HG03354 (cell line): ENCODE measurements around the gene SLC25A30.
A peak's percentile ranks its signal among the peaks of the same experiment; 100 is the strongest.

Source experiments
- ATAC-seq: cut with Tn5 transposase; IDR thresholded peaks from one replicate; pipeline ENCODE4 v1.9.1; 2021; ENCODE audit warnings: mild to moderate bottlenecking; ENCODE audit not compliant: unreplicated experiment, poor library complexity, severe bottlenecking

SLC25A30 gene, protein sequence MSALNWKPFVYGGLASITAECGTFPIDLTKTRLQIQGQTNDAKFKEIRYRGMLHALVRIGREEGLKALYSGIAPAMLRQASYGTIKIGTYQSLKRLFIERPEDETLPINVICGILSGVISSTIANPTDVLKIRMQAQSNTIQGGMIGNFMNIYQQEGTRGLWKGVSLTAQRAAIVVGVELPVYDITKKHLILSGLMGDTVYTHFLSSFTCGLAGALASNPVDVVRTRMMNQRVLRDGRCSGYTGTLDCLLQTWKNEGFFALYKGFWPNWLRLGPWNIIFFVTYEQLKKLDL

DNA sequence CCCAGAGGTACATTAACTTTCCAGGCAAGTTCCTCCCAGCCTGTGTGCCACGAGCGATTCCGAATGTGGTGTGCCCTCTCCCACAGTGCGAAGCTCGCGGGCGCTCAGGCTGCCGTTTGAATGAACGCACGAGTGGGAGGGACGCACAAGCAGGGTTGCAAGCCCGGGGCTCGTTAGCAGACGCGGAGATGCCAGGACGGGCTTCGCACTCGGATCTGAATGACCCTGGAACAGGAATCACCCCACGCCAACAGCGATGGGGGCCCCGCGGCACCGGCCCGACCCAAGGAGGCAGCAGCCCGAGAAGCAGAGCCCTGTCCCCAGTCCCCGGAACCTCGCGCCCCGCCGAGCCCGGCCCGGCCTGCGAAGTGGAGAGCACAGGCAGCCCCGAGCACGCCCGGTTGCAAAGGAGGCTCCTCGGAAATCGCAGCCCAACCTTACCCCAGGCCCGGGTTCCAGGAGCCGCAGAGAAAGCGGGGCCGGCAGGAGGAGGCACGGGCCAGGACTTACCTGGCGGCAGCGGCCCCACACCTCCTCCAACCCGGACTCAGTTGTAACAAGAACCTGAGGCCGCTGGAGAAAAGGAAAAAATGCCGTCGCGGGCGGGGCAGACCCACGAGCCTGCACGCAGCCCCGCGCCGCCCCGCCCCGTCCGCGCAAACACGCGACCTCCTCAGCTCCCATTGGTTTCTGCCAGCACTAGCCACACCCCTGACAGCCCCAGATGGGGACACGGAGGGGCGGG is at the start of gene SLC25A30:
Gene SLC25A30 (minus strand): TSS at position 584 of the 745 bp plus-strand sequence. CDS start 6,948 bp downstream, outside the sequence.
- peak; percentile 93 for ATAC-seq

DNA sequence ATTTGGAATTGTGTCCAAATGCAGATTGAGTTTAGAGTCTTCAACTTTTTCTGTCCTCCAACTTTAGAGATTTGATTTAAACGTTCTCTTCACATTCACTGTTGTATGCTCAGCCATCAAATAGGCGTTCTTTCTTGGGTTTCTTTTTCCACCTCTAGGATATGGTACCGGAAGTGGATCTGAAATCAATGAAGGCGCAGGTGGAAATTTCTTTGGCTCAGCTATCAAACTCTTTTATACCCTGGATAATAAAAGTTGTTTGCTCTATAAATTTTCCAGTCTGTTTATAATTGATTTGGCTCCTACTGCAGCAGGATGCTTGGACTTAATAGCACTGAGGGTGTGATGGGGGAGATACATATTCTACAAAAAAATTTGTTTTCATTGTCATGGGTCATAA is 48.2 kb upstream of the SLC25A30 start:
- ATAC-seq, result no peak

DNA sequence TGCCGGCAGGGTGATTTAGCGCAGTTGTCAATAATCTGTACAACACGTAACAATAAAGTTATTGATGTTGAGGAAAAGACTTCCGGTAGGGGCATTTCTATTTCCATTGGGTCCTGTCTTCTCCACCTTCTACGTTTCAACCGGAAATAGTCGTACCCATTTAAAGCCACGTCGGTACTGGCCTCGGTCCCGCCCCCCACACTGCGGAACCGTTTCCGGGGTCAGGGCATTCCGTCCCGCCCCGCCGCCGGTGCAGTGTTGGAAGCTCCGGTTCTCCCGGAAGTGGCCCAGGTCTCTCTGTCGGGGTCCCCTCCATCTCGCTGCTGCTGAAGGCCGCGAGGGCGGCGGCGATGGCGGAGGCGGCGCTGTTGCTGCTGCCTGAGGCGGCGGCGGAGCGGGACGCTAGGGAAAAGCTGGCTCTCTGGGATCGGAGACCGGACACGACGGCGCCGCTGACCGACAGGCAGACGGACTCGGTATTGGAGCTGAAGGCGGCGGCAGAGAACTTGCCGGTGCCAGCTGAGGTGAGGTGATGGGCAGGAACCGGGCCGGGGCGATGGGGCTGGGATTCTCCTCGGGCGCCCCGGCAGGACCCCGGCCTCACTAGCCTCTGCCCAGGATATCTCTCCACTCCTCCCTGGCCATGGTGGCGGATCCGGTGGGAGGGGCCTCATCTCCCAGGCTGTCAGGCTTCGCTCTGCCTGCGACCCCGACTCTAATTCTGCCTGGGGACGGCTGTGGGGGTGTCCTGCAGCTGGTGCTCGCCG is 46.7 kb upstream of the SLC25A30 start, which contains the start of gene COG3:
Gene COG3 (plus strand): TSS at position 253 of the 767 bp plus-strand sequence. CDS start 98 bp downstream, at position 351.
- peak; percentile 97 for ATAC-seq

DNA sequence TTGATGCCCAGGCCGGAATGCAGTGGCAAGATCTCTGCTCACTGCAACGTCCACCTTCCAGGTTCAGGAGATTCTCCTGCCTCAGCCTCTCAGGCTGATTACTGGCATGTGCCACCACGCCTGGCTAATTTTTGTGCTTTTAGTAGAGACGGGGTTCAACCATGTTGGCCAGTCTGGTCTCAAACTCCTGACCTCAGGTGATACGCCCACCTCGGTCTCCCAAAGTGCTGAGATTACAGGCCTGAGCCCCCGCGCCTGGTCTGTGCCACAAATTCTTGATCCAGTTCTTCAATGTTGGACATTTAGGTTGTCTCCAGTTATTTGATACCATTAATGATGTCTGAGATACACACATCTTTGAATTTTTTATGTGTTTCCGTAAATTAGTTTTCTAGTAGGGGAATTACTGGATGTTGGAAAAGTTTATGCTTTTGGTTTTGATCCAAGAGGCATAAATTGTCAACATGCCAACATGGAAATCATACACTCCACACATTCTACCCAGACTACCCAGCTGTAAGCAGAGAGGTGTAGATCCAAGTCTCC is 46.0 kb upstream of the SLC25A30 start:
- no peak for ATAC-seq

DNA sequence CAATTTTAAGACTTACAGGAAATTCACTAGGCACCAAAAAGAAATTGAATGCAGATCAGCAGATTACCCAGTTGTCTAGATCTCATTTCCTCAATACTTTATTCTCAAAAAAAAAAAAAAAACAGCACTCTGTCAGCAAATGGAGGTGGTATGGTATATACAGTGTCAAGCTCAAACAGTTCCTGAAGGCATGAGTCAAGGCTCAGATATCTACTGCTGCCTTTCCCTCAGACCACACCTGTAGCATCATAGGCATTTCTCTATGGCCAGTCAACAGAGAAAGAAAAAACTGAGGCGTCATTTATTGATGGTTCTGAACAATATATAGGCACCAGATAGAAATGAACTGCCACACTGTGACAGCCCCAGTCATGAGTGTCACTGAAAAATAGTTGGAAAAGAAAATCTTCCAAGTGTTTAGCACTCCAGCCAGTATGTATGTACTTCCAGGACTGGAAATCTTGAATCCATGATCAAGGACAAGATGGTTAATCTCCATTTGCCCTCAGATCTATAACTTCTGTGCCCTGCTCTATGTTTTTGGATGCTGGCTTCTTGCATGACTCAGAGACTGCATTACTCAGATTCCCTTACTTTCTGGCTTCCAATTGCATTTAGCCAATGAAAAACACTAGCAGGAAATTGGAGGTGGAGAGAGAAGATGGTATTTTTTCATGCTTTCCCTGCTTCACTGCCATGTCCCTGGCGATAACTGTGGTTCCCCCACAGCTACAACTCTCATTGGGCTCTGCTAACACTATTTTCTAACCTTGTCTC is 38.2 kb upstream of the SLC25A30 start:
- no peak for ATAC-seq

DNA sequence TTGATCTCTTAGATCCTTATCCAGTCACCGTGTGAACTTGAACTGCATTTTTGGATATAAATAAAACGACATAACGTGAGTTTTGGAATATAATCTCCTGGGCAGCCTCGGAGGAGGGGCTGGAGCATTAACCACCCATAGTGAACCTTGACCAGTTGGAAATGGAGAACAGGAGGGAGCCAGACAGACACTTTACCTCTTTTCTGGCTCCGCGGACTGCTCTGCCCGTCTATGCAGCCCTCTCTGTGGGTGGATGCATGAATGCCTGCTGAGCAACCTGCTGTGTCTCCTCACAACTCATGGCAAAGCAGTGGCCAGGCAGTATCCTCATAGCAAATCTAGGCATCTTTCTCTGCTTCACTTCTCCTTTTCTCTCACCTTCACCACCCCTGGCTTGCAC is 36.0 kb upstream of the SLC25A30 start:
- no peak for ATAC-seq

DNA sequence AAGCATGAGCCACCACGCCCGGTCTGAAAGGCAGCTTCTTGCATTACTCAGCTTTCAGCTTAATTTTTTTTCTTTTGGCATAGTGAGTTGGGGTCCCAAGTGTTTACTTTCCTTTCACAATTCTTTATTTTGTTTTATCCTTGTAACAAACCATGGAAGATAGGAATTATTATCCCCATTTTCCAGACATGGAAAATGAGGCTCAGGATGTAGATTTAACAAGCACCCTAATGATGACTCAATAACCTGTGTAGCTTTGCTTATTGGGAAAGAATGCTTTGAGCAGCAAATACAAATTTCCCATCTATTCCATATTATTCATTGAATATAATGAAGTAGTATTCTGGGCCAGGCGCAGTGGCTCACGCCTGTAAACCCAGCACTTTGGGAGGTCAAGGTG is 33.1 kb upstream of the SLC25A30 start:
- ATAC-seq, result no peak

DNA sequence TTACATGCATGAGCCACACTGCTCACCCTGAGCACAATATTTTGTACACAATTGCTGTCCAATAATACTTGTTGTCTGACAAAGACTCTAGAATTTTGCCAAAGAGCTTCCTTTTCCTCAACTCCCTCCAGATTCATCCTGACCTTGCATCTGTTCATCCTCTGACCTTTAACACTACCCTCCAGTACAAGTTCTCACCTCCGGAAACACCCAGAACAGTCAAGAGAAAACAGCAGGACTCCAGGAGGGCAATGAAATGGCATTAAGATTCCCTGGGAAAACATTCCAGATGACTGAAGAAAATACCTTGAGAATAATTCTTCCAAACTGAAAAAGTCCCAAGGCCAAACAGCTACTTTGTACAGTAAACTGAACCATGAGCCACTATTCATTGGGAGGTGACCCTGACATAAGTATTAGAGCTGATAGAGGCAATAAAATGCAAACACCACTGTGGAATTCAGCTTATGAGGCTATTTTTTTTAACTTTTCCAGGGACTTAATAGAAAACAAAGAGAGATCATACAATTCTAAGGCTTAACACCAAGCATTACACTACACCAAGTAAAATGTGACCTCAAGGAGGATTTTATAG is 30.9 kb upstream of the SLC25A30 start:
- no peak for ATAC-seq

DNA sequence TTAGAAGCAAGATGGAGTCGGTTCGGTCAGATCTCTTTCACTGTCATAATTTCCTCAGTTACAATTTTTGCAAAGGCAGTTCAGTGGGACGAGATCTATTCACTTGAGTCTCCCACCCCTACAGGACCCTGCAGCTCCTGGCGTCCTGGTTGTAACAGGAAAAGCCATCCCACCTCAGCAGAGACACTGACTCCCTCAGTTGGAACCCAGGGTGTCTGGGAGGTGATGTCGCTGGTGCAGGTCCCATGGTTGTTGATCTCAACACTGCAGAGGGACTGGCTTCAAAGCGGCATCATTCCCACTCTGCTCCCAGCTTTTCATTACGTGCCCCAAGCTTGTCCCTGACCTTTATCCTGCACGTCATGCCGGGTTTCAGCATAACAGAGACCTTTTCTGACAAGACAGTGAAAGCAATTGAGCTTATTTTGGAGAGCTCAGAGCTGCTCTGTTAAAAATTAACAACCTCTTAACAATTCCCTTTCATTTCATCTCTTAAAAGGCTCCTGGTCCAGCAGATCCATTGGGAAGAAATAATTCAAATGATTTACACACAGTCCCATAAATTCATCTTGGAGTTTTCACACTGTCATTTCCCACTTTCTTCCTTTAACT is 29.0 kb upstream of the SLC25A30 start:
- no peak for ATAC-seq

DNA sequence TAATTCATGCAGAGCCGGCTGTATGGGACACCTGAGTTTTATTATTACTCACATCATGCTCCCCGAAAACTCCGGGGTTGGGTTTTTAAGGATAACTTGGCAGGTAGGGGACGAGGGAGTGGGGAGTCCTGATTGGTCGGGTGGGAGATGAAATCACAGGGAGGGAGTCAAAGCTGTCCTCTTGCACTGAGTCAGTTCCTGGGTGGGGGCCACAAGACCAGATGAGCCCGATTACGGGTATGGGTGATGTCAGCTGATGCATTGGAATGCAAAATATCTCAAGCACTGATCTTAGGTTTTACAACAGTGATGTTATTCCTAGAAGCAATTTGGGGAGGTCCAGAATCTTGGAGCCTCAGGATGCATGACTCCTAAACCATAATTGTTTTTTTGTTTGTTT is 28.0 kb upstream of the SLC25A30 start:
- no peak for ATAC-seq

DNA sequence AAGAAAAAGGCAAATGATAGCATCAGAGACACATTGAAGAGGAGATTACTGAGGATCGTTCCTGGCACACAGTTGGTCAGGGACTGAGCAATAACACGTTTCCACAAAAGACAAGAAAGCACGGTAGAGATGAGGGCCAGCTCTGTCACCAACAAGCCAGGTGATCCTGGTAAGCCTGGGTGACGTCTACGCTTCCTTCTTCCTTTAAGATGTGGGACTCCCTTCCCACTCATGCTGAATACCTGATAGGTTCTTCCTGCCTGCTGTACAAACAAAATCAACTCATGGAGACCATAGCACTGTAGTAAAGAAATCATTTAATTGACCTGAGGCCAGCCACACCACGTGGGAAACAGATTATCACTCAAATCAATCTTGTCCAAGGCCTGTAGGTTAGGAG is 26.9 kb upstream of the SLC25A30 start:
- no peak for ATAC-seq

DNA sequence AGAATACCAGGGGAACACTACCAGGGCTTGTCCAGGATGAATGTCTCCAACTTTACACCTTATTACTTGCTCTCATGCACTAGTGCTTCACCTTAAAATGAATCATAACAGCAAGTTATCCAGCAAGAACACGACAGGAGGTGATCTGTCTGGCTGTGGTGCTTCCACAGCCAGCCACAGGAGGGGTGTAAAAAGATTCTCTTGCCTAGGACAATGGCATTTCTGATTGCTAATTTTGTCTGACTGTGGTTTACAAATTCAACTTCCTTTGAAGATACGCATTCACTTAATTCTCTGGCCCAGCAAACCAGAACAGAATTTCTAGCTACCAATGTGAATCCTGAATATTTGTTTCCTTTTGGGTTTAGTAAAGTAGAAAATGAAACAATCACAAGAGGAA is 23.5 kb upstream of the SLC25A30 start:
- no peak for ATAC-seq

DNA sequence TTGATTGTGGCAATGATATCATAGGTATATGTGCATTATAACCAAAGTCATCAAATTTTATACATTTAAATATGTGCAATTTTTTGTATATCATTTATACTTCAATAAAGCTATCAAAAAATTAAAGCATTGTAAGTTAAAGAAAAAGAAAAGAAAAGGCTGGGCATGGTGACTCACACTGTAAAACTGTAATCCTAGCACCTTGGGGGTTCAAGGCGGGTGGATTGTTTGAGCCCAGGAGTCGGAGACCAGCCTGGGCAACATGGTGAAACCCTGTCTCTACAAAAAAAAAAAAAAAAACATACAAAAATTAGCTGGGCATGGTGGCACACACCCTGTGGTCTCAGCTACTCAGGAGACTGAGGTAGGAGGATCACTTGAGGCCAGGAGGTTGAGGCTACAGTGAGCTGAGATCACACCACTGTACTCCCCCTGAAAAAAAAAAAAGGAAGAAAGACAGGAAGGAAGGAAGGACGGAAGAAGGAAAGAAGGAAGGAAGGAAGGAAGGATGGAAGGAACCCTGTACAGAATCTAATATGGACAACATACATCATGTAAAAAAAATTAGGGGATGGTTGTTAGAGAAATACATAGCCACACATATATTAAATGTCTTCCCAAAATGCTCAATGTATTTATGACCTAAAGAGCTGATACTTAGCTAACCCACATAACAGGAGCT is 21.7 kb upstream of the SLC25A30 start:
- no peak for ATAC-seq

DNA sequence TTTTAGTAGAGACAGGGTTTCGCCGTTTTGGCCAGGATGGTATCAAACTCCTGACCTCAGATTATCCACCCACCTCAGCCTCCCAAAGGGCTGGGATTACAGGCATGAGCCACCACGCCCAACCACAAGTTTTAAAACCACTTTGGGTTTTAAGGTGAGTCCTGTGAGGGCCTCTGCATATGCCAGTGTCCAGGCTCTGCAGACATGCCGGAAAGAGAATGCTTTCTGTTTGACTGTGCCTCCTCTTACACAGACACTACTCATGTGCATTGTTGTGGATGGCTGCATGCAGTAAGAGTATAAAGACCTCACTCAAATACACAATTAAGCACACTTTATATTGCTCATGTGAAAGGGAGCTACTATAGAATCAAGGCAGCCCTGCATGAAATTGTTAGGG is 20.8 kb upstream of the SLC25A30 start:
- no peak for ATAC-seq

DNA sequence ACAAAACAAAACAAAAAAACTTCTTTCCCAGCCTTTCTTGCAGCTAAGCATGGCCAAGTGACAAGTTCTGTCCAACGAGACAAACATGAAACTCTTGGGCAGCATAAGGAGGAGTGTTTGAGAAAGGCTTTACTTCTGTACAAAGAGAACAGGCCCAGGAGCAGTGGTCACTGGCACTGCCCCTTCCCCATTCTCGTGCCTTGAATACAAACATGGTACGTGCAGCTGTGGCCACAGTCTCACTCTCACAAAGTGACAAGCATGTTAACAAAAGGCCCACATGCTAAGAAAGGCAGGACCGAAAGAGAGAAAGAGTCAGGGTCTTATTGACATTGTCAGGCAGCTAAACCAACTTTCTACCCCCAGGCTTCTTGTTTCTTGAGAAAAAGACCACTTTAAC is 19.8 kb upstream of the SLC25A30 start:
- no peak for ATAC-seq

DNA sequence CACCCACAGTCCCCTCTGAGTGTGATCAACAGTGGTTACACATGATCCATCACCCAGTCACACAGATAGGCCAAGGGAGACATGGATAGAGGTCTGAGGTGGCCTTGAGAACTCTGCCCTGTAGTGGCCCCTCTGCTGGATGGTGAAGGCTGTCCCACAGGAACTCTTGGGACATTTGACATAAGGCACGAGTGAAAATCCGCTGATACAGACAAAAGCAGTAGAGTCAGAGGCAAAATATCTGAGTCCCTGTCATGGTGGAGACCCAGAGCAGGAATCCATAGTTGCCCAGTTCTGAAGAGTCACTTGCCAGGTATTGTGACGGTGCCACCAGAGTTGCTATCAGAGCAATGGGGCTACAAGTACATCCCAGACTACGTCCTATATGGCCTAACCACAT is 18.8 kb upstream of the SLC25A30 start:
- ATAC-seq, result no peak

DNA sequence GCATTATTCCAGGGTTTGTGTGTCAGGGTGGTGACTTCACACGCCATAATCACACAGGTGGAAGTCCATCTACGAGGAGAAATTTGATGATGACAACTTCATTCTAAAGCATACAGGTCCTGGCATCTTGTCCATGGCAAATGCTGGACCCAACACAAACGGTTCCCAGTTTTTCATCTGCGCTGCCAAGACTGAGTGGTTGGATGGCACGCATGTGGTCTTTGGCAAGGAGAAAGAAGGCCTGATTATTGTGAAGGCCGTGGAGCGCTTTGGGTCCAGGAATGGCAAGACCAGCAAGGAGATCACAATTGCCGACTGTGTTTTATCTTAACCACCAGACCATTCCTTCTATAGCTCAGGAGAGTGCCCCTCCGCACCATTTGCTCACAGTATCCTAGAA is 18.2 kb upstream of the SLC25A30 start:
- no peak for ATAC-seq
